Activated naive CD4-positive, alpha-beta T cell treated with anti-CD3 and anti-CD28 coated beads for 36 hours (primary cell): ENCODE results near the gene SLC5A2. TPM values are rescaled to one million over a fixed set of nuclear protein-coding genes. Genes with fewer than 3 reads are reported as not detected.
A peak's percentile ranks its signal among the peaks of the same experiment; 100 is the strongest.

Experiments
- CTCF ChIA-PET: fragments of 350-600 bp; sonication (Branson Sonifier 250); formaldehyde crosslinking; loops from one replicate; lab custom pipeline; 2021; ENCODE audit warnings: antibody characterized with exemption; lab: Charles Lee
- DNase-seq: peaks from one replicate; pipeline ENCODE4 v3.0.0-alpha.2; 2020
- H3K27ac Mint-ChIP-seq: one replicate; pipeline ENCODE4 v1.8.0; 2021; ENCODE audit warnings: mild to moderate bottlenecking, mixed read lengths
- H3K27me3 Mint-ChIP-seq: one replicate; pipeline ENCODE4 v1.8.0; 2021; ENCODE audit warnings: low read depth, mixed read lengths
- H3K36me3 Mint-ChIP-seq: one replicate; pipeline ENCODE4 v1.8.0; 2021; ENCODE audit warnings: low read depth, mixed read lengths
- H3K4me1 Mint-ChIP-seq: one replicate; pipeline ENCODE4 v1.8.0; 2021; ENCODE audit warnings: low read depth, mixed read lengths
- H3K4me3 Mint-ChIP-seq: one replicate; pipeline ENCODE4 v1.8.0; 2021; ENCODE audit warnings: mild to moderate bottlenecking, moderate library complexity, mixed read lengths
- H3K9me3 Mint-ChIP-seq: one replicate; pipeline ENCODE4 v1.8.0; 2021; ENCODE audit warnings: mixed read lengths
- intact Hi-C: fragments of 100-400 bp; cut with micrococcal nuclease; formaldehyde crosslinking; loops from one replicate; pipeline ENCODE4 v1.15.1; 2023
- total RNA-seq, 2 experiments: library from RNA; stranded (reverse); gene quantifications; one replicate each; pipeline ENCODE4 v1.2.3, GENCODE V29; 2021

SLC5A2 gene
- total RNA-seq, 2 experiments from 2014 or later: not detected

DNA sequence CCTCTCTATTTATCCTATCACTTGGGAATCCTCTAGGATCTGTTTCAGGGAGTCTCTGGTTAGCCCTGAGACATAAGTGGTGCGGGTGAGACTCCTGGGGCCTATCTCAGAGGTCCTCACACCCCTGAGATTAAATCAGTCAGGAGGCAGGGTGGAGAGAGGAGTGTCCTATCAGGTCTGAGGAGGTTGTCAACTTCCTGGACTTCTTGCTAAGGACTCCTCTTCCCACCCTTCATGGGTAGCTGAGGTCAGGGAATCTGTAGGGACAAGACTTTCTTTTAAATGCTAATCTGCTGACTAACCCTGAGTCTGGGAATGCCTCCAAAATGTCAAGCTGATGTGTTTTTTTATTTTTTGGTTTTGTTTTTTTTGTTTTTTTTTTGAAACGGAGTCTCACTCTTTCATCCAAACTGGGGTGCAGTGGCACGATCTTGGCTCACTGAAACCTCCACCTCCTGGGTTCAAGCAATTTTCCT is 30.3 kb upstream of the SLC5A2 start:
- intact Hi-C loops: no loop called here
- H3K36me3 Mint-ChIP-seq: peaks cover 17% of the 10 kb centered on the region
- no peaks in the 10 kb centered on the region for H3K9me3 Mint-ChIP-seq
- CTCF ChIA-PET: interaction anchor here (0.7 to 1.3 kb wide), 2 partner anchors 8 to 254 kb away, joined by 3 to 5 read pairs; no protein-coding TSS in a partner anchor
- no peak overlapping the region for H3K4me3 Mint-ChIP-seq
- H3K27ac Mint-ChIP-seq: no peak overlapping the region
- H3K4me1 Mint-ChIP-seq: peaks cover 45% of the 10 kb centered on the region
- DNase-seq: no peak
- H3K27me3 Mint-ChIP-seq: no peaks in the 10 kb centered on the region

DNA sequence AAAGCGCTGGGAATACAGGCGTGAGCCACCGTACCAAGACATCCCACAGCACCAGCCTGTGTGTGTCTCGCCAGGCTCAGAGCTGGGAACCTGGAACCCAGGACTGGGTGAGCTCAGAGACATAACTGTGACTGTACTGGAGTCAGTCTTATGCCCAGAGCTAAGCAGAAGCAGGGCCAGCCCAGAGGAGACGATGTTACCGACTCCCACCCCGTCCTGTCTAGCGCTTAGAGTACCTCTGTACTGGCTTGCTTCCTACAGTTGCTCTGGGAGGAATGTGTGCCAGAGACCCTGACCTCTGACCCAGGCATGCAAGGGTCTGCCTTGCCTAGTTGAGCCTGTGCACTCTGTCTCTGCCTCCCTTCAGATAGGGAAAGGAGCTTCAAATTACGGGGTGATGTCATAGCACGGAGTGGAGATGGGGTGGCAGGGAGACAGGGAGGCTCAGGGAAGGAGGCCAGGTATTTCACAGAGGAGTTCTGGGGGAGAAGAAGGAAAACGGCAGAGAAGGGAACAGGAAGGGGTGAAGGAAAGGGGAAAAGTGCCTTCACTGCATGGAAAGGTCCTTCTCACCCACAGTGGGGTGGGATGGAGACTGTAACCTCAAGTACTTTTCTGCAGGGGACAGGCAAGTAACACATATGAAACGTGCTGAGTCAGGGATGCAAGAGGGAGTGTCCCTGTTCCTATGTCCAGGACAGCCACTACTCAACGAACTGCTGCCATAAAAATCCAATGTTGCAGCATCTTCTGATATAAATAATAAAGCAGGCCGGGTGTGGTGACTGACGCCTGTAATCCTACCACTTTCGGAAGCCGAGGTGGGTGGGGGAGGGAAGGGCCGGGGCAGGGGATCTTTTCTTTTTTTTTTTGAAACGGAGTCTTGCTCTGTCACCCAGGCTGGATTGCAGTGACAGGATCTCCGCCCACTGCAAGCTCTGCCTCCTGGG is 29.4 kb upstream of the SLC5A2 start:
- Mint-ChIP-seq H3K27me3 (no peaks in the 10 kb centered on the region), H3K36me3 (peaks cover 24% of the 10 kb centered on the region), H3K4me3 (no peak overlapping the region), H3K27ac (no peak overlapping the region), H3K9me3 (no peaks in the 10 kb centered on the region), H3K4me1 (peaks cover 51% of the 10 kb centered on the region)
- CTCF ChIA-PET: interaction anchor here (1.3 kb wide), 1 partner anchor 7 kb away, joined by 5 read pairs; no protein-coding TSS in a partner anchor
- no peak for DNase-seq
- intact Hi-C loops: no loop called here

DNA sequence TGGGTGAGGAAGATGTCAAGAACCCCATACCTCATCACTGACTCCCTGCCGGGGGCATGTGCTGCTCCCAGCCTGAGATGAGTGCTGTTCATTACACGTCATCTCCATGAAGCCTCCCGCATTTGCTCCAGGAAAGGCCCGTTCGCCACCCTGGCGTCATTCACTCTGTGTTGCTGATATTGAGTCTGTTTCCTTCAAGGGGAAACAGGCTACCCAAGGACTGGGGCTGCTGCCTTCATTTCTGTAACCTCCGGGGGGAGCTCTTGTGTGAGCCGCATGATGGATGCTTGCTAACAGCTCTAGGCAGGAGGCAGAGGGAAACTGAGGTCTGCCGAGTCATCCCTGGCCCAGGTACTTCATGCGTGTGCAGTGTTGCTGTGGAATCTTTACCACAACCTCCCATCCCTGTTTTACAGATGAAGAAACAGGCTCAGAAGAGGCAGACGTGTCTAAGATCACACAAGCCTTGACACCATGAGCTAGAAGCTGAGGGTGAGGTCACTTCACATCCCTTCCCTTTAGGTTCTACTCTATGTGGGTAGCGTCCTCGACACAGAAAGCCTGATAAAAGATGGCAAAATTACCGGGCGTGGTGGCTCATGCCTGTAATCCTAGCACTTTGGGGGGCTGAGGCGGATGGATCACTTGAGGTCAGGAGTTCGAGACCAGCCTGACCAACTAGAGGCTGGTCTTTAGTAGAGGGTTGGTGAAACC is 27.2 kb upstream of the SLC5A2 start:
- H3K4me3 Mint-ChIP-seq: peak overlapping the region; percentile 58
- H3K4me1 Mint-ChIP-seq: peaks cover 59% of the 10 kb centered on the region
- DNase-seq: peak; percentile 62
- intact Hi-C loops: loop anchor here (5.0 kb wide), 2 partner anchors 112 to 458 kb away; no protein-coding TSS in a partner anchor
- H3K9me3 Mint-ChIP-seq: no peaks in the 10 kb centered on the region
- H3K27me3 Mint-ChIP-seq: no peaks in the 10 kb centered on the region
- CTCF ChIA-PET: interaction anchor here (0.5 to 2.9 kb wide), 10 partner anchors 13 to 413 kb away, joined by 3 to 14 read pairs (median 4); partner anchors contain the start of gene ZNF843
- peak overlapping the region; percentile 21 for H3K27ac Mint-ChIP-seq
- peaks cover 24% of the 10 kb centered on the region for H3K36me3 Mint-ChIP-seq

DNA sequence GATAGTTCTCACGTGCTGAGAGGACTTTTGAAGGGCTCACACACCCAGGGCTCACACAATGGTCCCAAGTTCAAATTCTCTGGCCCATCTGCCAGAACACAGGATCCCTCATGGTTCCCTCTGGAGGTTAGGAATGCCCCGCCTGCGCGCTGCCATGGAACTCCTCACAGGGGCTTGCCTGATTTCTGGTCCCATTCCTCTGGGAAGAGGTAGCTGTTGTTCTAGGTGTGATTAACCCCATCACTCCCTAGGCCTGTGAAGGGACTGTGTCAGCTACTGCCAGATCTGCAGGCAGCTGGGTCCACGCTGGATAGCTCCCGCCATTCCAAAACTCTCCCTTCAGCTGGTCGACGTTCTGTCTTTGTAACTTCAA is 25.9 kb upstream of the SLC5A2 start:
- no peak for DNase-seq
- peaks cover 52% of the 10 kb centered on the region for H3K4me1 Mint-ChIP-seq
- CTCF ChIA-PET: interaction anchor here (0.6 to 2.9 kb wide), 2 partner anchors 14 to 46 kb away, joined by 3 to 14 read pairs; partner anchors contain the start of gene ZNF843

DNA sequence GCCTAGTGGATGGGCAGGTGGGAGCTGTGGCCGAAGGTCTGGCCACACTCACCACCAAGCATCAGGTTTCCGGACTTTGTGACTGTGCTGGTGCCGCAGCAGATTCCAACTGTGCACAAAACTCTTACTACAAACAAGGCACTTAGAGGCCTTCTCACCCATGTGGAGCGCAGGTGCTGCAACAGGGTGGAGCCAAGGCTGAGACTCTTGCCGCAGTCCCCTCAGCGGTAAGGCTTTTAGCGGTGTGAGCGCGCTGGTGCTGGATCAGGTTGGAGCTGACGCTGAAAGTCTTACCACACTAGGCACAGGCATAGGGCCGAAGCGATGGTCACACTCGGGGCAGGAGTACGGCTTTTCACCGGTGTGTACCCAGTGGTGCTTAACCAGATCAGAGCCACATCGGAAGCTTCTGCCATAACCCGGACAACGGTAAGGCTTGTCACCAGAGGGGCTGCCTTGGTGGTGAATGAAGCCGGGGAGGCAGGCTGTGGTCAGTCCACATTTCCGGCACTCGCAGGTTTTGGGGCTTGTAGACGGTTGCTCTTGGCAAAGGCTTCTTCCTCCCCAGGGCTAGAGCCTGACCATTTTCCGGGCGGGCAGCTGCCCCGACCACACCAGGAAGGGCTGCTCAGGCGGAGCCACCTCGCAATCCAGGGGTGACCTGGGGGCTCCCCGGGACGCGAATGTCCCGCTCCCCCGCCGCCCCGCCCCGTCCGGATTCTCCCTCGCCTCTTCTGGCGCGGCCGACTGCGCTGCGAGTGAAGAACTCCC is 24.7 kb upstream of the SLC5A2 start:
- Mint-ChIP-seq H3K27ac (peak overlapping the region; percentile 94), H3K9me3 (no peaks in the 10 kb centered on the region), H3K4me1 (peaks cover 46% of the 10 kb centered on the region), H3K27me3 (no peaks in the 10 kb centered on the region), H3K36me3 (peaks cover 26% of the 10 kb centered on the region), H3K4me3 (peak overlapping the region; percentile 87)
- peak; percentile 63 for DNase-seq
- intact Hi-C loops: loop anchor here (2.0 to 5.0 kb wide), 4 partner anchors 109 to 799 kb away; partner anchors contain the start of gene FBRS
- CTCF ChIA-PET: interaction anchor here (0.6 to 2.0 kb wide), 3 partner anchors 28 to 238 kb away, joined by 3 to 5 read pairs (median 5); no protein-coding TSS in a partner anchor

More for the DNA sequence above, 25.9 kb upstream of the SLC5A2 start:
- no peaks in the 10 kb centered on the region for H3K9me3 Mint-ChIP-seq
- H3K4me3 Mint-ChIP-seq: peak overlapping the region; percentile 87
- peak overlapping the region; percentile 24 for H3K27ac Mint-ChIP-seq
- intact Hi-C loops: loop anchor here (5.0 kb wide), 2 partner anchors 110 to 460 kb away; no protein-coding TSS in a partner anchor
- H3K36me3 Mint-ChIP-seq: peaks cover 24% of the 10 kb centered on the region
- no peaks in the 10 kb centered on the region for H3K27me3 Mint-ChIP-seq

DNA sequence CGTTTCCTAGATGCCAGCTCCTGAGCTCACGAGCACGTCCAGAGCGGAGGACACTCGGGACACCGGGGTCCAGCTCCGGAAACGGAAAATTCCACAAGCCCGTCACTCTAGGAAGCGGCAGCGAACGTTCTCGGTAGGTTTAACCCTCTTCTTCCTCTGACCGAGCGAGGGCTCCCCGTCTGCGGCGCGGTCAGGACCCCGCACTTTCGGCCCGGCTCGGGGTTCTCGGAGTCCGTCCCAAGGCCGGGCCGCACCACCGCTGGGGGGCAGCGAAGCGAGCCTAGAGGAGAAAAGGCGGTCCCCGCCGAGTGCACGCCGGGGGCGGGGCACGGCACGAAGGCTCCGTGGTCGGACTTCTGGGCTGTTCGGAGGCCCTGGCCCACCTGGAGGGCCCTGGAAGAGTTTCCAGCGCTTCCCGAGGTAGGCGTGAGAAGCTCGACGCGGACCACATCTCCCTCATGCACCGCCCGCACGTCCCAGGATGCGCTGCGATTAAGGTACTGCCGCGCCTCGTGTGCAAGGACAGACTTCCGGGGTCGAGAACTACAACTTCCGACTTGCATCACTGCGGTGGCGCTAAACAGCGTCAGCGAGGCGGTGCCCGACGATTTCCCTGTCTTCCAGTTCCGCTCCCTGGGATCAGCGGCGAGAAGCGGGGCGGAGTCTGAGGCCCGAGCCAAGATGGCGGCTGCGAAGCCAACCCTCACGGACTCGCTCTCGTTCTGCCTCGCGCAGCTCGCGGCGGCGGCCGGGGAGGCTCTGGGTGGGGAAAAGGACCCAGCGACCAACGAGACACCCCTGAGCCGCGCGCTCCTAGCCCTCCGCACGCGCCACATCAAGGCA is 23.9 kb upstream of the SLC5A2 start, which contains the start of gene ARMC5:
Gene ARMC5 (plus strand): TSS at position 658 of the 843 bp plus-strand sequence. CDS start 24 bp downstream, at position 682.
- CTCF ChIA-PET: interaction anchor here (0.6 to 2.0 kb wide), 6 partner anchors 27 to 419 kb away, joined by 3 to 6 read pairs (median 4); no protein-coding TSS in a partner anchor
- Mint-ChIP-seq H3K9me3 (no peaks in the 10 kb centered on the region), H3K4me3 (peak within 1 kb of the TSS; percentile 87), H3K4me1 (peaks cover 41% of the 10 kb centered on the region), H3K36me3 (peaks cover 26% of the 10 kb centered on the region), H3K27ac (peak within 1 kb of the TSS; percentile 94), H3K27me3 (no peaks in the 10 kb centered on the region)
- DNase-seq: peak; percentile 99
- intact Hi-C loops: loop anchor here (1.0 to 5.0 kb wide), 16 partner anchors 18 to 800 kb away; partner anchors contain the start of genes FBRS, FUS, SETD1A and STX4

DNA sequence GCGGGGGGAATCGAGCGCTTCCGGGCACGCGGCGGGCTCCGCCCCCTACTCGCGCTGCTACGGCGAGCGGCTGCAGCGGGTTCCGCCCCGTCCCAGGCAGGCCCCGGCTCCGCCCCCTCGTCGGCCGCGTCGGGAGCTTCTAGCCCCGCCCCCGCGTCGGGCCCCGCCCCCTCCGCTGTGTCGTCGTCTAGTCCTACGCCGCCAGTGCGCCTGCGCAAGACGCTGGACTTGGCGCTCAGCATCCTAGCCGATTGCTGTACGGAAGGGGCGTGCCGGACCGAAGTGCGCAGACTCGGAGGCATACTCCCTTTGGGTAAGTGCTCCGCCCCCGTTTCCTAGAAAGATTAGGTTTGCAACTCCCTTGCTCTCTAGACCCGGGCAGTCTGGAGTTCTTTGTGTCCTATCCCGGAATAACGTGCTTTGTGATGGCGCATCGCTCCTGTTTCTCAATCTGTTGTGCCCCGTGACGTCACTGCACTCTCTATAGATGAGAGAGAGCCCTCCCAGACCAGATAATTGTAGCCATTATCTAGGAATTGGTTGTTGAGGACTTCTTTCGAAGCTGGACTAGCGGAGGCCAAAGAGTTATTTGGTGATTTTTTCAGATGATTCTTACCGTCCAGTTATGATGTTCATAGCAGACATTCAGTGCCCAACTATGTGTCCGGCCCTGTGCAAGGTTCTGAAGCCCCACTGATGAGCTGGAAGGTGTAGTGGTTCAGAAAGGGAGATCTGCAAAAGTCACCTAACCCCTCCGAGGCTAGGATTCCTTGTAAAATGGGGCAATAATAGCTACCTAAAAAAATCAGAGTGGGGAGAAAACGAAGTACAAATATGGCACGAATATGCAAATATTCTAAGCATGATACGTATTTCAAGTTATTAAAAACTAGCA is 23.0 kb upstream of the SLC5A2 start:
- intact Hi-C loops: loop anchor here (1.0 to 5.0 kb wide), 16 partner anchors 17 to 801 kb away; partner anchors contain the start of genes FBRS, FUS, SETD1A and STX4
- peak; percentile 100 for DNase-seq
- Mint-ChIP-seq H3K4me1 (peaks cover 40% of the 10 kb centered on the region), H3K4me3 (peak overlapping the region; percentile 87), H3K9me3 (no peaks in the 10 kb centered on the region), H3K27me3 (no peaks in the 10 kb centered on the region), H3K27ac (peak overlapping the region; percentile 94), H3K36me3 (peaks cover 27% of the 10 kb centered on the region)
- CTCF ChIA-PET: interaction anchor here (0.7 to 1.9 kb wide), 15 partner anchors 7 to 418 kb away, joined by 3 to 11 read pairs (median 5); a partner anchor contains a TSS

DNA sequence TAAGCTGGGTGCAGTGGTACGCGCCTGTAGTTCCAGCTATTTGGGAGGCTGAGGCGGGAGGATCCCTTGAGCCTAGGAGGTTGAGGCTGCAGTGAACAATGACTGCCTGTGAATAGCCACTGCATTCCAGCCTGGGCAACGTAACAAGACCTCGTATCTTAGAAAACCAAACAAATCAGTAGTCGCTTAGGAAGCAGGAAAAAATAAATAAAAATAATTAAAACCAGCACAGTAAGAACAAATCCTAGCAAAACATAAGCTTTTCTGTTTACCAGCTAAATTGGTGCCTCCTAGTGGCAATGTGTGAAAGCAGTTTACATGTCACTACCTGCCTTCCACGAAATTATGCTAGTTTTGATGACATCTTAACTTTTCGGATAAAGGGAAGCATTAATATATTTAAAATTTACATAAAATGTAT is 22.3 kb upstream of the SLC5A2 start:
- H3K9me3 Mint-ChIP-seq: no peaks in the 10 kb centered on the region
- peak; percentile 33 for DNase-seq

DNA sequence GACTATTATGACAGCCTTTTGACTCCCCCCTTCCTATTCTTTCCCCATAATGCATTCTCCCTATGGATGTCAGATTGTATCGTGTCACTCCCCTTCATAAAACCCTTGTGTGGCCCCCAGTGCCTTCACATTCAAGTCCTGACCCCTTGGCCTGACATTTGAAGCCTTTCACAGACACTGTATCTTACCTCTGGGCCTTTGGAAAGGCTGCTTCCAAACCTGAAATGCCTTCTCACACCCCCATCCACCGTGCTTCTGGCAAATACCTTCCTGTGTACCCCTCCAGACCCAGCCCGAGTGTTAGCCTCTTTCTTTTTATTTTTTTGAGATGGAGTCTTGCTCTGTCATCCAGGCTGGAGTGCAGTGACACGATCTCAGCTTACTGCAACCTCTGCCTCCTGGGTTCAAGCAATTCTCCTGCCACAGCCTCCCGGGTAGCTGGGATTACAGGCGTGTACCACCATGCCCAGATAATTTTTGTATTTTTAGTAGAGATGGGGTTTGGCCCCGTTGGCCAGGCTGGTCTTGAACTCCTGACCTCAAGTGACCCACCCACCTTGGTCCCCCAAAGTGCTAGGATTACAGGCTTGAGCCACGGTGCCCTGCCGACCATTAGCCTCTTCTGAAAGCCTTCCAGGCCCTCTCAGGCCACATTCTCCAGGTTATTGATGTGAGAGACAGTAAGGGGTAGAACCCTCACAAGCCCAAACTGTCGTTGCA is 21.6 kb upstream of the SLC5A2 start:
- Mint-ChIP-seq H3K9me3 (no peaks in the 10 kb centered on the region), H3K27me3 (no peaks in the 10 kb centered on the region), H3K4me1 (peaks cover 27% of the 10 kb centered on the region), H3K4me3 (no peak overlapping the region), H3K27ac (no peak overlapping the region), H3K36me3 (peaks cover 25% of the 10 kb centered on the region)
- intact Hi-C loops: no loop called here
- no peak for DNase-seq
- CTCF ChIA-PET: interaction anchor here (1.0 to 1.9 kb wide), 10 partner anchors 9 to 407 kb away, joined by 4 to 11 read pairs (median 6); a partner anchor contains a TSS

More for the DNA sequence above, 22.3 kb upstream of the SLC5A2 start:
- H3K36me3 Mint-ChIP-seq: peaks cover 29% of the 10 kb centered on the region
- no peaks in the 10 kb centered on the region for H3K27me3 Mint-ChIP-seq
- intact Hi-C loops: no loop called here
- peaks cover 33% of the 10 kb centered on the region for H3K4me1 Mint-ChIP-seq
- CTCF ChIA-PET: interaction anchor here (0.7 to 1.9 kb wide), 14 partner anchors 8 to 417 kb away, joined by 3 to 11 read pairs (median 5); a partner anchor contains a TSS
- H3K27ac Mint-ChIP-seq: no peak overlapping the region
- H3K4me3 Mint-ChIP-seq: peak overlapping the region; percentile 79
